ENCODE measurements around the gene MANSC1. TPM values are rescaled to one million over a fixed set of nuclear protein-coding genes. Genes with fewer than 3 reads are reported as not detected.

MANSC1 gene
- total RNA-seq, 1 donor from 2014 or later = 38.9 TPM

Other genes with a start within 250 kb of the MANSC1 start
- gene LRP6, start 83.2 kb downstream of the MANSC1 start, total RNA-seq = 36.5 TPM
- 21.6 TPM for gene BORCS5, start 6.8 kb upstream of the MANSC1 start, total RNA-seq
- gene DUSP16, start 212.6 kb upstream of the MANSC1 start, total RNA-seq = 77.0 TPM

Data from ureter (tissue), 1 donor.